ENCODE results near the gene KCNIP1. TPM values are rescaled to one million over a fixed set of nuclear protein-coding genes. Genes with fewer than 3 reads are reported as not detected.

KCNIP1 gene
- total and polyA plus RNA-seq, 2 of the 8 experiments (the other 6 are each of a cell fraction or from before 2014, with no cell fraction given): 0.52 to 0.83 TPM

- TF ChIP-seq CHD7 (IDR thresholded peaks at IDR 0.05; ENCODE audit: insufficient replicate concordance, low read length): no peak
- TF ChIP-seq BCL11A (IDR thresholded peaks at IDR 0.05; ENCODE audit: low read depth in 2 of 2, low read length in 2 of 2): no peak
- TF ChIP-seq, protein P1, sequence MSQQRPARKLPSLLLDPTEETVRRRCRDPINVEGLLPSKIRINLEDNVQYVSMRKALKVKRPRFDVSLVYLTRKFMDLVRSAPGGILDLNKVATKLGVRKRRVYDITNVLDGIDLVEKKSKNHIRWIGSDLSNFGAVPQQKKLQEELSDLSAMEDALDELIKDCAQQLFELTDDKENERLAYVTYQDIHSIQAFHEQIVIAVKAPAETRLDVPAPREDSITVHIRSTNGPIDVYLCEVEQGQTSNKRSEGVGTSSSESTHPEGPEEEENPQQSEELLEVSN (IDR thresholded peaks at IDR 0.05): no peak
- no peak for TF ChIP-seq NRF1 (IDR thresholded peaks at IDR 0.05; ENCODE audit: low read depth, low read length)
- TF ChIP-seq RFX5 (IDR thresholded peaks at IDR 0.05; ENCODE audit: borderline replicate concordance, low read depth, low read length): no peak
- no peak for TF ChIP-seq FOSL1 (IDR thresholded peaks at IDR 0.05; ENCODE audit: insufficient read depth, low read depth, low read length)
- no peak for TF ChIP-seq SIN3A (conservative IDR thresholded peaks at IDR 0.05 in 1 of 2, IDR thresholded peaks at IDR 0.05 in 1 of 2; ENCODE audit: low read depth in 1 of 2, low read length in 2 of 2)
These were observed 12.3 kb upstream of the KCNIP1 start (continued) for GRCh38 chr5:170491479-170491878.

Measured in H1 (cell line).